ENCODE data around the gene NTM. TPM values are rescaled to one million over a fixed set of nuclear protein-coding genes. Genes with fewer than 3 reads are reported as not detected.

The NTM gene
- total and polyA plus RNA-seq, 12 donors, result 0.43 to 3.0 (median 1.3) TPM

GRCh38 chr11:132238331-132238866 lies 868.0 kb downstream of the NTM start:
- 76 to 80% methylated on average over 7 of the region's 7 CpGs for WGBS, 2 donors
- TF ChIP-seq CTCF (IDR thresholded peaks at IDR 0.05), result no peak
- no peak overlapping the region for H3K27ac ChIP-seq

GRCh38 chr11:132240374-132240773 lies 870.0 kb downstream of the NTM start:
- H3K9me3 ChIP-seq, result no peaks in the 10 kb centered on the region
- H3K4me1 ChIP-seq, result no peaks in the 10 kb centered on the region
- DNase-seq, result no peak
- H3K4me3 ChIP-seq, result no peak overlapping the region
- WGBS, 2 donors, result 82 to 90% methylated on average over 5 of the region's 5 CpGs
- intact Hi-C loops (cut with DNase I), result no loop called here
- H3K27ac ChIP-seq, result no peak overlapping the region
- ATAC-seq, result no peak
- TF ChIP-seq CTCF (IDR thresholded peaks at IDR 0.05), result no peak
- H3K27me3 ChIP-seq, result peaks cover 0 to 6% (median 0%) of the 10 kb centered on the region in 7 donors
- no peaks in the 10 kb centered on the region for H3K36me3 ChIP-seq

More at GRCh38 chr11:132238331-132238866, 868.0 kb downstream of the NTM start:
- Histone ChIP-seq H3K4me1 (no peaks in the 10 kb centered on the region), H3K27me3 (peaks cover 0 to 6% (median 0%) of the 10 kb centered on the region in 7 donors), H3K4me3 (no peak overlapping the region), H3K9me3 (no peaks in the 10 kb centered on the region), H3K36me3 (no peaks in the 10 kb centered on the region)
- intact Hi-C loops (cut with DNase I), result loop anchor here in 1 of 10 donors (10.0 kb wide), 1 partner anchor 56 kb away; no protein-coding TSS in a partner anchor
- no peak for DNase-seq
- ATAC-seq, result no peak

GRCh38 chr11:132242632-132243031 lies 872.2 kb downstream of the NTM start:
- intact Hi-C loops (cut with DNase I), result no loop called here
- no peaks in the 10 kb centered on the region for H3K9me3 ChIP-seq
- no peak for DNase-seq
- ATAC-seq, result no peak
- H3K27me3 ChIP-seq, result peaks cover 0 to 6% (median 0%) of the 10 kb centered on the region in 7 donors
- 62 to 64% methylated on average over 5 of the region's 5 CpGs for WGBS, 2 donors
- no peak overlapping the region for H3K27ac ChIP-seq
- H3K36me3 ChIP-seq, result no peaks in the 10 kb centered on the region
- no peaks in the 10 kb centered on the region for H3K4me1 ChIP-seq
- H3K4me3 ChIP-seq, result no peak overlapping the region
- no peak for TF ChIP-seq CTCF (IDR thresholded peaks at IDR 0.05)

- TF ChIP-seq CTCF (IDR thresholded peaks at IDR 0.05), result no peak
- 85 to 88% methylated on average over 13 of the region's 13 CpGs for WGBS, 2 donors
- Histone ChIP-seq H3K36me3 (no peaks in the 10 kb centered on the region), H3K27me3 (peaks cover 0 to 5% (median 0%) of the 10 kb centered on the region in 7 donors), H3K4me1 (no peaks in the 10 kb centered on the region), H3K4me3 (no peak overlapping the region), H3K9me3 (peaks cover 0 to 3% (median 0%) of the 10 kb centered on the region in 11 donors), H3K27ac (no peak overlapping the region)
- DNase-seq, result no peak
- no peak for ATAC-seq
- intact Hi-C loops (cut with DNase I), result no loop called here
Observed at GRCh38 chr11:132244846-132245245, 874.4 kb downstream of the NTM start.
